GM19463 (cell line): ENCODE results near the gene PAXIP1.
"Not testable (repeated sequence)": the region's sequence is repeated elsewhere in the genome, so short reads cannot be mapped to it uniquely, and the experiment has no call there.

Experiments used
- ATAC-seq: cut with Tn5 transposase; IDR thresholded peaks from one replicate; pipeline ENCODE4 v1.9.1; 2021; ENCODE audit warnings: mild to moderate bottlenecking, moderate library complexity; ENCODE audit not compliant: unreplicated experiment

The PAXIP1 gene

GRCh38 chr7:154950960-154951359 is 52.0 kb downstream of the PAXIP1 start:
- no peak for ATAC-seq

- no peak for ATAC-seq
Measured at GRCh38 chr7:154947604-154948003, 55.3 kb downstream of the PAXIP1 start.

- no peak for ATAC-seq
Measured at GRCh38 chr7:154946166-154946565, 56.8 kb downstream of the PAXIP1 start.

- no peak for ATAC-seq
Measured at GRCh38 chr7:154943906-154944305, 59.0 kb downstream of the PAXIP1 start.

- ATAC-seq, result no peak
Measured at GRCh38 chr7:154942691-154943090, 60.2 kb downstream of the PAXIP1 start.

GRCh38 chr7:154937837-154938236 is 65.1 kb downstream of the PAXIP1 start:
- ATAC-seq, result no peak

- ATAC-seq, result not testable (repeated sequence)
Measured at GRCh38 chr7:154934353-154934952, 68.5 kb downstream of the PAXIP1 start.

GRCh38 chr7:154931906-154932305 is 71.0 kb downstream of the PAXIP1 start:
- no peak for ATAC-seq

- no peak for ATAC-seq
Measured at GRCh38 chr7:154929006-154929726, 73.8 kb downstream of the PAXIP1 start.

- ATAC-seq, result peak; percentile 78
Measured at GRCh38 chr7:154928136-154929005, 74.6 kb downstream of the PAXIP1 start.

- ATAC-seq, result peak; percentile 36
Measured at GRCh38 chr7:154927624-154928125, 75.2 kb downstream of the PAXIP1 start.

GRCh38 chr7:154922472-154922871 is 80.5 kb downstream of the PAXIP1 start:
- not testable (repeated sequence) for ATAC-seq

- no peak for ATAC-seq
Measured at GRCh38 chr7:154919344-154920225, 83.3 kb downstream of the PAXIP1 start.

- ATAC-seq, result no peak
Measured at GRCh38 chr7:154918741-154919140, 84.2 kb downstream of the PAXIP1 start.

GRCh38 chr7:154918266-154918665 is 84.7 kb downstream of the PAXIP1 start:
- ATAC-seq, result no peak

GRCh38 chr7:154917808-154918160 is 85.1 kb downstream of the PAXIP1 start:
- no peak for ATAC-seq

GRCh38 chr7:154916856-154917807 is 85.8 kb downstream of the PAXIP1 start:
- no peak for ATAC-seq

- no peak for ATAC-seq
Measured at GRCh38 chr7:154916381-154916780, 86.5 kb downstream of the PAXIP1 start.

GRCh38 chr7:154915600-154915999 is 87.3 kb downstream of the PAXIP1 start:
- no peak for ATAC-seq
